Measurements from ENCODE around the gene CPXM1.

- TF ChIP-seq CTCF (IDR thresholded peaks at IDR 0.05) (no peak), POLR2AphosphoS5 (IDR thresholded peaks at IDR 0.05) (no peak), POLR2A (IDR thresholded peaks at IDR 0.05) (no peak)
Observed at GRCh38 chr20:2749951-2750490, 50.4 kb downstream of the CPXM1 start.

Measured in stomach (tissue), 4 donors.